ENCODE results near the gene NGDN.

NGDN gene

GRCh38 chr14:23435543-23436326 lies 33.8 kb upstream of the NGDN start, which contains the start of gene MYH7:
MYH7 (minus strand) TSS chr14:23435660; CDS start chr14:23433732, 1,928 bp downstream.
- Mint-ChIP-seq H3K4me1 (ENCODE audit: low read depth) (peaks cover 1% of the 10 kb centered on the region), H3K36me3 (ENCODE audit: low read depth) (no peaks in the 10 kb centered on the region), H3K27me3 (ENCODE audit: low read depth) (peaks cover 2% of the 10 kb centered on the region), H3K27ac (no peak within 1 kb of the TSS), H3K4me3 (no peak within 1 kb of the TSS), H3K9me3 (no peaks in the 10 kb centered on the region)

- no peak overlapping the region for H3K27ac Mint-ChIP-seq
Observed at GRCh38 chr14:23436327-23437132, 33.0 kb upstream of the NGDN start.

GRCh38 chr14:23437133-23438100 lies 32.1 kb upstream of the NGDN start:
- Mint-ChIP-seq H3K4me1 (ENCODE audit: low read depth) (peaks cover 2% of the 10 kb centered on the region), H3K36me3 (ENCODE audit: low read depth) (no peaks in the 10 kb centered on the region), H3K9me3 (no peaks in the 10 kb centered on the region), H3K4me3 (no peak overlapping the region), H3K27ac (no peak overlapping the region), H3K27me3 (ENCODE audit: low read depth) (peaks cover 3% of the 10 kb centered on the region)

More at GRCh38 chr14:23436327-23437132, 33.0 kb upstream of the NGDN start:
- H3K9me3 Mint-ChIP-seq, result no peaks in the 10 kb centered on the region
- peaks cover 2% of the 10 kb centered on the region for H3K4me1 Mint-ChIP-seq (ENCODE audit: low read depth)
- H3K27me3 Mint-ChIP-seq (ENCODE audit: low read depth), result no peaks in the 10 kb centered on the region
- no peak overlapping the region for H3K4me3 Mint-ChIP-seq
- no peaks in the 10 kb centered on the region for H3K36me3 Mint-ChIP-seq (ENCODE audit: low read depth)

- Mint-ChIP-seq H3K36me3 (ENCODE audit: low read depth) (no peaks in the 10 kb centered on the region), H3K27me3 (ENCODE audit: low read depth) (peaks cover 4% of the 10 kb centered on the region), H3K4me1 (ENCODE audit: low read depth) (peaks cover 2% of the 10 kb centered on the region), H3K4me3 (no peak overlapping the region), H3K9me3 (no peaks in the 10 kb centered on the region), H3K27ac (no peak overlapping the region)
Observed at GRCh38 chr14:23438101-23438971, 31.2 kb upstream of the NGDN start.

GRCh38 chr14:23439107-23439835 lies 30.2 kb upstream of the NGDN start:
- Mint-ChIP-seq H3K36me3 (ENCODE audit: low read depth) (no peaks in the 10 kb centered on the region), H3K4me1 (ENCODE audit: low read depth) (peaks cover 2% of the 10 kb centered on the region)

GRCh38 chr14:23441076-23441475 lies 28.4 kb upstream of the NGDN start:
- Mint-ChIP-seq H3K27ac (no peak overlapping the region), H3K9me3 (no peaks in the 10 kb centered on the region), H3K4me1 (ENCODE audit: low read depth) (peaks cover 2% of the 10 kb centered on the region), H3K36me3 (ENCODE audit: low read depth) (no peaks in the 10 kb centered on the region), H3K4me3 (no peak overlapping the region), H3K27me3 (ENCODE audit: low read depth) (peaks cover 4% of the 10 kb centered on the region)

More at GRCh38 chr14:23439107-23439835, 30.2 kb upstream of the NGDN start:
- H3K27me3 Mint-ChIP-seq (ENCODE audit: low read depth), result peaks cover 4% of the 10 kb centered on the region
- H3K27ac Mint-ChIP-seq, result no peak overlapping the region
- H3K9me3 Mint-ChIP-seq, result no peaks in the 10 kb centered on the region
- H3K4me3 Mint-ChIP-seq, result no peak overlapping the region

- Mint-ChIP-seq H3K4me1 (ENCODE audit: low read depth) (peaks cover 2% of the 10 kb centered on the region), H3K27ac (no peak overlapping the region), H3K27me3 (ENCODE audit: low read depth) (peaks cover 4% of the 10 kb centered on the region), H3K9me3 (no peaks in the 10 kb centered on the region), H3K4me3 (no peak overlapping the region), H3K36me3 (ENCODE audit: low read depth) (no peaks in the 10 kb centered on the region)
Observed at GRCh38 chr14:23442721-23443356, 26.7 kb upstream of the NGDN start.

- no peaks in the 10 kb centered on the region for H3K9me3 Mint-ChIP-seq
- no peaks in the 10 kb centered on the region for H3K36me3 Mint-ChIP-seq (ENCODE audit: low read depth)
- H3K27ac Mint-ChIP-seq, result no peak overlapping the region
- peaks cover 2% of the 10 kb centered on the region for H3K4me1 Mint-ChIP-seq (ENCODE audit: low read depth)
- H3K27me3 Mint-ChIP-seq (ENCODE audit: low read depth), result peaks cover 4% of the 10 kb centered on the region
- H3K4me3 Mint-ChIP-seq, result no peak overlapping the region
Observed at GRCh38 chr14:23443411-23443812, 26.1 kb upstream of the NGDN start.

- Mint-ChIP-seq H3K36me3 (ENCODE audit: low read depth) (no peaks in the 10 kb centered on the region), H3K4me1 (ENCODE audit: low read depth) (peaks cover 2% of the 10 kb centered on the region), H3K27me3 (ENCODE audit: low read depth) (peaks cover 4% of the 10 kb centered on the region), H3K4me3 (no peak overlapping the region), H3K9me3 (no peaks in the 10 kb centered on the region), H3K27ac (no peak overlapping the region)
Observed at GRCh38 chr14:23443881-23444280, 25.6 kb upstream of the NGDN start.

GRCh38 chr14:23444314-23444713 lies 25.2 kb upstream of the NGDN start:
- Mint-ChIP-seq H3K9me3 (no peaks in the 10 kb centered on the region), H3K36me3 (ENCODE audit: low read depth) (no peaks in the 10 kb centered on the region), H3K27ac (no peak overlapping the region), H3K27me3 (ENCODE audit: low read depth) (peaks cover 4% of the 10 kb centered on the region), H3K4me1 (ENCODE audit: low read depth) (peaks cover 2% of the 10 kb centered on the region), H3K4me3 (no peak overlapping the region)

- no peak overlapping the region for H3K4me3 Mint-ChIP-seq
- H3K27ac Mint-ChIP-seq, result no peak overlapping the region
- H3K4me1 Mint-ChIP-seq (ENCODE audit: low read depth), result peaks cover 2% of the 10 kb centered on the region
- peaks cover 9% of the 10 kb centered on the region for H3K27me3 Mint-ChIP-seq (ENCODE audit: low read depth)
- no peaks in the 10 kb centered on the region for H3K36me3 Mint-ChIP-seq (ENCODE audit: low read depth)
- no peaks in the 10 kb centered on the region for H3K9me3 Mint-ChIP-seq
Observed at GRCh38 chr14:23445773-23446172, 23.7 kb upstream of the NGDN start.

- Mint-ChIP-seq H3K4me1 (ENCODE audit: low read depth) (no peaks in the 10 kb centered on the region), H3K9me3 (no peaks in the 10 kb centered on the region), H3K4me3 (no peak overlapping the region), H3K27me3 (ENCODE audit: low read depth) (peaks cover 15% of the 10 kb centered on the region), H3K27ac (no peak overlapping the region), H3K36me3 (ENCODE audit: low read depth) (no peaks in the 10 kb centered on the region)
Observed at GRCh38 chr14:23446291-23446851, 23.1 kb upstream of the NGDN start.

Measured in T-helper 1 cell treated with Interleukin-12 subunit alpha and Interleukin-12 subunit beta and Interleukin-4 antibody, amounts not matched to agents 30 μg/mL and 1 μg/mL, for 36 hours (primary cell).